NCI-H345 (cell line): ENCODE measurements around the gene ADK.
"Not testable (repeated sequence)": the region's sequence is repeated elsewhere in the genome, so short reads cannot be mapped to it uniquely, and the experiment has no call there.

ENCODE experiments used
- DNase-seq: peaks from one replicate; lab custom pipeline; 2025; lab: John Stamatoyannopoulos, UW

The ADK gene

DNA sequence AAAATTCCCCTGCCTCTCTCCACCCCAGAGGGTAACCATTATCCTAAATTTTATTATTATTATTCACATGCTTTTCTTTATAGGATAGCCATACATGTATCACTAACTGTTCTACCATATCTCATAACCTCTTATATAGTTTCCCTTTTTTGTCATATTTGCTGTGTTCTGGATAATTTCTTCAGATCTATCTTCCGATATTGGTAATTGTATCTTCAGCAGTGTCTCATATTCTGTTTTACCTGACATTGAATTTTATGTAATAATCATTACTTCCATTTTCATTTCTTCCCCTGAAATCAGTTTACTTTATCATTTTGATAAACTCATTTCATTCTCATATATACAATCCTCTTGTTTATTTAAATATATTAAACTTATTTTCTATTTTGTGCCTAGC lies 273.5 kb downstream of the ADK start:
- no peak for DNase-seq

DNA sequence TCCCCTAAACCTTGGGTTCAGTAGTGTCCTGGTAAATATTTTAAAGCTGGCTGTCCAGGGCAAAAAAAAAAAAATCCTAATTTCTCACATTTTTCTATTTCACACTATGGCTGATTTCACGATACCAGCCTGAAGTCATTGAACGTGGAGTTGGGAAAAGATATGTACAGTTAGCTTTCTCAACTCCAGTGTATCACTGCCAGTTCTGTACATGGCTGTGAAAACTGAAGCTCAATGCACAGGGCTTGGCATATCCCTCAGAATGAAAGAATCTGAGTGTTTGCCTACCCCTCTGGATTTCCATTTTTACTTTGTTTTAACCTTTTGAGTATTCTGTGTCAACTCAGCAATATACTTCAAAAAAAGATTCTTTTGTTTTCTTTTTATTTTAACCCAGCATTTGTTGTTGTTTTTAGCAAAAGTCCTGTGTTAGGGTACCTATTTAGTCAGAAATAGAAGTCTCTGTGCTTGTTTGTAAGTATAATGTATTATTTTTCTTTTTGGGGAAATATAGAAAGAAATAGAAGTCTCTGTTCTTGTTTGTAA lies 274.5 kb downstream of the ADK start:
- no peak for DNase-seq

DNA sequence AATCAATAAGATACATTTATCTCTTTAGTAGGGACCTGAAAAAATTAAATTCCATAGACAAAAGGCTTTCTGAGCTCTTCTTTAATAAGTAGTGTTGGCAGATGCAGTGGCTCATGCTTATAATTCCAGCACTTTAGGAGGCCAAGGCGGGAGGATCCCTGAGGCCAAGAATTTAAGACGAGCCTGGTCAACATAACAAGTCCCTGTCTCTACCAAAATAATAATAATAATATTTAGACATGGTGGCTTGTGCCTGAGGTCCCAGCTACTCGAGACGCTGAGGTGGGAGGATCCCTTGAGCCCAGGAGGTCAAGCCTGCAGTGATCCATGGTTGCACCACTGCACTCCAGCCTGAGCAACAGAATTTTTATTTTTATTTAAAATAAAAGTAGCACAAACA lies 280.8 kb downstream of the ADK start:
- DNase-seq, result no peak

DNA sequence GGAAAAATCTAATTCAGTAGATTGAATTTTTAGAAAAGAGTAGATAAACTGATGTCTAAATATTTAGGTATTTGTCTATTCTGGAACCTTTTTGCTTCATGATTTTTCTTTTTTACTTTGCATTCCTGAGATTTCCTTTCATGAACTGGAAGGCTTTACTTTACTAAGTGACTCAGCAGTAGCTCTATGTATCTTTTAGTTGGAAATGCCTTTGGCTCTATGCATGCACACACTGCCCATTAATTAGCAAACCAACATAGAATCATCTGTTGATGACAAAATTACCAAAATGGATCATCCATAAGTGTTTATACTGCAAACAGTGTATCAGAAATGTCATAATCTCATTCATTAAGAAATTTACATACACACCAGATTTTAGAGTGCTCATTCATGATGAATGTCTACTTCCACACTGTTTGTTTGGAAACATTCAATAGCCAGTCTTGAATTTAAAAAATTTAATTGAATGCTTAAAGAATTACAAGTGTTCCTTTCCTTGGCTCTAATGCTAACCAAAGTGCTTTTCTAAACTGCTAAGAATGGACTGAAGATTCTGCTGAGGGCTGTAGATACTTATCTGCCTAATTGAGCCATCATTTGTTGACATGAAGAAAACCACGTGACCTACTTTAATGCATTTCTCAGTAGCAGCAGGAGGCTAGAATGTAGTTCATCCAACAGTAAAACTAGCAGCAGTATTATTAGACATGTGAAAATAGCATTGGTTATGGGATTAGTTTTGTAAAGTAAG lies 282.0 kb downstream of the ADK start:
- no peak for DNase-seq

DNA sequence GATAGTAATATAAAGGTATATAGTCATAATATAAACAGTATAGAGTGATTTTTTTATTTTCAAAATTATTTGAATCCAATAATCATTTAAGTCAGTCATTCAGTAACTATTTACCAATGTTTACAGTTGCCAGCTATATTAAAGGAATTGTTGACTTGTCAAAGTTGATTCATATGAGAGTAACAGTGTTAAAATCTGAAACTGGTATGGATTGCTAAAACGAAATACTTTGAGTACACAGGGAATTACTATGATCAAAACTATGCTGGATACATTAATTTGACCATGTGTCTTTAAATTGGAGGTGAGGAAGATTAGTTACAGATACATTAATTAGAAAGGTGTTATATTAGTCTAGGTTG lies 282.6 kb downstream of the ADK start:
- no peak for DNase-seq

DNA sequence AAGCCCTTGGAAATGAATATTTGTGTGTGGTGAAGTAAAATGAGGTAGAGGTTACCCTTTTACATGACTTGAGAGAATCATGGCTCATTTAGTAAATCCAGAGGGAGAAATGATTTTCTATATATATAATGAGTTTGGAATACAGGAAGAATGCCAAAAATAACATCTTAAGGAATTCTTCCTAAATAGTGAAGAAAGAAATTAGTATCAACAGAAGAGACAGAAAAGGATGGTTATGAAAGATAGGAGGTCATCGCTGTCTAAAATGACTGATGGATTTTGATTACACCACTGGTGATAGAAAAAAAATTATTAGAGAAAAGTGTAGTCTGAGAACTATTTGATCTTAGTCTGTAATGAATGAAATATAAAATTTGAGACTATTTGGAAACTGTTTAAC lies 283.0 kb downstream of the ADK start:
- DNase-seq, result no peak

DNA sequence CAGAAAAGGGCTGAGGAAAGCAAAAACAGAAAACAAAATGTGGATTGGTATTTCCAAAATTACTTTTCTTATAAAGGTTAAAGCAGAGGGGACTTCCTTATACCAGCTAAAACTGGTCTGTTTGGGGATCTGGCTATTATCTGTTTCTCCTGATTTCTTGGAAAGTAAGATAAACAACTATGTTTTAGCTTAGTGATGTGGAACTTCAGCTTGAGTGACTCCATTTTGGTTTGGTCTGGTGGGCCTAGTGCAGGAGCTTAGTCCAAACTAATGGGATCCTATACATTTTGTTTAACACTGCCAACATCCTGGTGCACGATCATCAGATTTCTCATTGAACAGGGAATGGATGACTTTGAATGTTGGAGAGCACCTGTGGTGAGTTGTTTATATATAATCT lies 283.5 kb downstream of the ADK start:
- no peak for DNase-seq

DNA sequence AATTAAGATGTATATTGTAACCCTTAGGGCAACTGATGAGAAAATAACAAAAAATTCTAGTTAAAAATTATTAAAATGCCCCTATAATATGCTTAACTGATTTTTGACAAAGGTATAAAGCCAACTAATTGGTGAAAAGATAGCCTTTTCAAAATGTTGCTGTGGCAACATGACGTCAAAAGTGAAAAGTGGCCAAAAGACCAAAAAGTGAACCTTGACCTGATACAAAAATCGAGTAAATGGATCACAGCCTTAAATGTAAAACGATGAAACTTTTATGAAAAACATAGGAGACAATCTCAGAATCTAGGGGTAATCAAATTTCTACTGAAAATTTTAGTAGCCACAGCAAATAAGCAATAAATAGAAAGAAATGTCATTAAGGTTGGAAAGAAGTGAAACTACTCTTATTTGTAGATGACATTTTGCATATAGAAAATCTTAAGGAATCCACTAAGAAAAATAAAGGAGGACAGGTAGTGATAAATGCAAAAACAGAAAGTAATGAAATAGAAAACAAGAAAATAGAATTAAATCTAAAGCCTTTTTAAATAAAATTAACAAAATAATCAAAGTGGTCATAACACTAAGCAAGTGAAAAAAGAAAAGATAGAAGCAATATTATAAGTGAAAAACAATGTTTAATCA lies 285.6 kb downstream of the ADK start:
- DNase-seq, result no peak

DNA sequence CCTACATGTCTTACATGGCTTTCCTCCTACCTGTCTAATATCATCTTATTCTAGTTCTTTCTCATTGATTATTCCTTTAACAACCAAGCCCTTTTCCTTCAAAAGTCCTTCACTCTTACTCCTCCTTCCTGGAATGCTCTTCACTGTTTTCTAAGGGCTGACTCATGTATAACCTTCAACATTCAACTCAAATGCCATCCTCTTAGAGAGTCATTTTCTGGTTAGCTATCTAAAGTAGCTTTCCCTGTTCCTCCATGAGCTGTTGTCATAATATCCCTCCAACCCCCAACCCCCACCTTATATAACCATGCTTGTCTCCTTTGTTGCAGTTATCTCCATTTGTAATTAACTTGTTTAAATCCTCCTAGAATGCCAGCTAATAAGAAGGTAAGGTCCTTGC lies 286.8 kb downstream of the ADK start:
- no peak for DNase-seq

DNA sequence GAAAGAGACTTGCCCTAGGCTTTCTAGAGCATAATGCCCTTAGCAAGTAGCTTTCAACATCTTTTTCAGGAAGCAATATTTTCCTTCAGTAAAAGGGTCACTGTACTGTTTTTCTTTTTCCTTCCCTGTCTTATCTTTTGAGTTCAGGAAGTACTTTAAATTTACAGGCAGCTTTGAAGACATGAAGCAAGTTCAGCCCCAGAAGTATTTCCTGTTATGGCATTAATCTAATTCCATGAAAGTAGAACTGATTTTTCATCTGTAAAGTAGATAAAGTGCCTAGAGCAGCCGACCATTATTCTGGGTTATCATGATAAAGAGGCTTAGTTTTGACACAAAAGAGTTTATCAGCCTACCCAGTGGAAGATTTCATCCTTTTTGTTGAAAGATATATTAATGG lies 288.2 kb downstream of the ADK start:
- no peak for DNase-seq

DNA sequence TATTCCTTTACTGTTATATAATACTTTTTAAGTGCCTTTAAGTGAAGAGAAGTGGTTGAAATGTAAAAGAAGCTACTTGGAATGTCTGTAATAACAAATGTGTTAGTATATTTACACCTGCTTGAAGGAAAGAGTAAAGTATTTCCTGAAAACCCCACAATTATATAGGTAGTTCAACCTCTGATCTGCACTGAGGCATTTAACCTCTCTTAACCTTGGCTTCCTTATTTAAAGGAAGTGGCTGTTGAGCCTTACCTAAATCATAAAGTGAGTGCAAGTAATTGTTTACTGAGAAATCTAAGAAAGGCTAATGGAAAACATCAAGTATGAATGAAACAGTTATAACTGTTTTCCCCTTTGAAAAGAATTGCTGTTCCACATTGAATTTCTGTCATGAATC lies 294.5 kb downstream of the ADK start:
- no peak for DNase-seq

DNA sequence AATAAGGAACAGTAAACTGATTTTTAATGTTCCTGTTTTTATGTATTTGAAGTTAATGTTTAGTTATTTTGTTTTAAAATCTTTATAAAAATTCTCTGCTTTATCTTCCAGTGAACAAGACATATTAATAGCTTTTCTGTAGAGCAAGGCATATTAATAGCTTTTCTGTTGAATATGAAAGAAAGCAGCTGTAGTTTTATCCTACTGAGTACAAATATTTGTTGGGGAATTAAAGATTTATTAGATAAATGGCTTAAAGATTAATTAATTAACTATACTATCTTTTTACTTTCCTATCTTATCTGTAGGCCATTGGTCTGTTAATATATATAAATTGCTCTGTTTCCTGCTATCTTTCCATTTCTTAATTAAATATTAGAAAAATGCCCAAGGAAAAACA lies 299.6 kb downstream of the ADK start:
- DNase-seq, result no peak

DNA sequence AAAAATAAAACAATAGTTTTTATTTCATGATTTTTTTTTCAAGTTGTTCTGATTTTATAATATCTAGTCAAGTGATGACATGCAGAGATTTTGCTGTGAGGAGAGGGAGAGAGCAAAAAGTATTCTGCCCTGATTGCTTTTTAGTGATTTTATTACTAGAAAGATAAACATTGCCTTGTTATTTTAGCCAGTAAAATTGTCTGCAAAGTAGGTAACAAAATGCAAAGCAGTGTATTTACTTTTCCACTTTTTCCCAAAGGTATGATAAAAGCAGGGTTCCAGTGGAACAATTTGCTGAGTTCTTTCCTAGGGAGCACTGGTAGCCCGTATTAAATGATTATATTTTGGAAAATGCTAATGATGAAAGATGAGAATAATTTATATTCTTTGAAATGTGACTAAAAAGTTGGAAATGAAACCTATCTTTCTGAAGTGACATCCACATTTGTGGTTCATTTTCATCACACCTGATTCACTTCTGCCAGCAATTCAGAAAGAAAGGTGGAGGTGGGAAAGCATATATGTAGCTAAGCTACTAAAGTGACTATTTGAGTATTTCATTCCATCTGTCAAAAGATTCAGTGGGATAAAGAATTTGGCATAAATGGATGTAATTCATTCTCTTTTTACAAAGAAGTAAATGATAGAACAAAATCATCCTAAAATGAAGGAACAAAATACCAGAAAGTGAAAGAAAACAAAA lies 300.3 kb downstream of the ADK start:
- no peak for DNase-seq

DNA sequence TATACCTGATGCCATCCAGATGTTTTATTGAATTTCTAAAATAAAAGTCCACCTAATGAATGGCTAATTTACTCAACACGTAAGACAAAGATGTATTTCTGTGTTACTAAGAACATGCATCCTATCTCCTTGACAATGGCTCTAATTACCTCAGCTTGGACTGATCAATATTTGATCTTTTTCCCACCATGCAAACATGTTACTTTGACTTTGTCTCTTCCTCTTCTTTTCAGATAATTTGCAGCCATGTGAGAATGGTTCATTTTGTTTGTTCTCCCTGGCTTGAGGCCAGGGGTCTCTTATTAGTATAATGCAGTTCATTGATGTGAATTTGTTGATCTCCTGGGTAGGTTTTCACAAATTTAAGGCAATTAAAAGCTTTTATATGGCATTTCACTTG lies 302.1 kb downstream of the ADK start:
- no peak for DNase-seq

DNA sequence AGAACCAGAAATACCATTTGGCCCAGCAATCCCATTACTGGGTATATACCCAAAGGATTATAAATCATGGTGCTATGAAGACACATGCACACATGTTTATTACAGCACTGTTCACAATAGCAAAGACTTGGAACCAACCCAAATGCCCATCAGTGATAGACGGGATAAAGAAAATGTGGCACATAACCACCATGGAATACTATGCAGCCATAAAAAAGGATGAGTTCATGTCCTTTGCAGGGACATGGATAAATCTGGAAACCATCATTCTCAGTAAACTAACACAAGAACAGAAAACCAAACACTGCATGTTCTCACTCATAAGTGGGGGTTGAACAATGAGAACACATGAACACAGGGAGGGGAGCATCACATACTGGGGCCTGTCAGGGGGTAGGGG lies 306.5 kb downstream of the ADK start:
- DNase-seq, result not testable (repeated sequence)

DNA sequence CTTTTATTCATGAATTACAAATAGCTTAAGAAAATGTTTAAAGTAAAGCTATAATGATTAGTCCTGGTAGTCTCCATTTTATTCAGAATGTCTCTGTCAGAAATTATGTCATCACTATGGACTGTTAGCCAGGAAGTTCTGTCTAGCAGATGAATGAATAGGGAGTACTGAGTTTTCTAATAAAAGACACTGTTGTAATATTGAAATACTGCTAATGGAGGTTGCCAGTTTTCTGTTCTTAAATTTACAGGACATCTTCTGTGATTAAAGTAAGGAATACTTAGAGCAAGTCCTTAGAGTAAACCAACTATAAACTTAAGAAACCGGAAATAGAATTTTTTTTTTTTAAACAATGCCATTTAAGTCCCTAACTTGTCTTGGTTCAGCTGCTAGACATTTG lies 309.8 kb downstream of the ADK start:
- no peak for DNase-seq

DNA sequence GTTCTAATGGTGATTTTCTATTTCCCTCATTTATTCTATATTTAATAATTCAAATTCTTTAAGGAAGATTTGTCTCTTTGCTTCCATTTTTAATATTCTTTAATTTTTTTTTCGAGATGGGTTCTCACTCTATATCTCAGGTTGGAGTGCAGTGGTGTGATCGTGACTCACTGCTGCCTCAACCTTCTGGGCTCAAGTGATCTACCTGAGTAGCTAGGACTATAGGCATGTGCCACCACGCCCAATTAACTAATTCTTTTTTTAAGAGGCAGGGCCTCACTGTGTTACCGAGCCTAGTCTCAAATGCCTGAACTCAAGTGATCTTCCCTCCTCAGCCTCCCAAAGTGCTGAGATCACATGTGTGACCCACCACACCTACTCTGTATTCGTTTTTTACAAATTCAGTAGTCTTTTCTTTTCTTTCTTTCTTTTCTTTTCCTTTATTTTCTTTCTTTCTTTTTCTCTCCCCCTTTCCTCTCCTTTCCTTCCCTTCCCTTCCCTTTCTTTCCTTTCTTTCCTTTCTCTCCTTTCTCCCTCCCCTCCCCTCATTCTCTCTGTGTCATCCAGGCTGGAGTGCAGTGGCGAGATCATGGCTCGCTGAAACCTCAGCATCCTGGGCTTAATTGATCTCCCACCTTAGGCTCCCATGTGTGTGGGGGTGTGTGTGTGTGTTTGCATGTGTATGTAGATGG lies 323.1 kb downstream of the ADK start:
- DNase-seq, result no peak

DNA sequence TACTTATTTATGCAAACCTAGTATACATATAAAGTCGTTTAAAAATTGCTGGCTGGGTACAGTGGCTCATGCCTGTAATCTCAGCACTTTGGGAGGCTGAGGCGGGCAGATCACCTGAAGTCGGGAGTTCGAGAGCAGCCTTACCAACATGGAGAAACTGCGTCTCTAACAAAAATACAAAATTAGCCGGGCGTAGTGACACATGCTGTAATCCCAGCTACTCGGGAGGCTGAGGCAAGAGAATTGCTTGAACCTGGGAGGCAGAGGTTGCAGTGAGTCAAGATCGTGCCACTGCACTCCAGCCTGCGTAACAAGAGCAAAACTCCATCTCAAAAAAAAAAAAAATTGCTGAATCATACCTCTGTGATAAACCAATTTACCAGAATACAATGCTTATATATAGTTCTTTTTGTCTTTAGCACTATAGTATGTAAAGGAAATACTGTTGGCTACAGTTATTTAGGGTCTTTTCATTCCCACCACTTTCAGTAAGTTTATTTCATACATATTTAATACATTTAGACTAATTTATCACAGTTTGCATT lies 325.2 kb downstream of the ADK start:
- not testable (repeated sequence) for DNase-seq

DNA sequence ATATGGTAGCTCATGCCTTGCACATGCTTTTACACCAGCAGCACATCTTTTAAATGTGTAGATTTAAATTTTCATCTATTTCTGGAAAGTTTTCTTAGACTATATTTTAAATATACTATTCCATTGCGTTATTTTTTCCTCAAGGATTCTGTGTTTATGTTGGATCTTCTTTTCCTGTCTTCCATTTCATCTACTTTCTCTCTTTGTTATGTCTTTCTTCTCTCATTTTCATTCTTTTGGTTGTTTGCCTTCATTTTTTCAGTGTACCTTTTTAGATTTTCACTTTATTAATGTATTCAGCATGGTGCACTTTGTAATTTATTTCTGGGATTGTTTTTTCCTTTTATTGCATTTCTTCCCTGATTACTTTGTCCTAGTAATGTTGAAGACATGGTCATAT lies 329.8 kb downstream of the ADK start:
- no peak for DNase-seq

DNA sequence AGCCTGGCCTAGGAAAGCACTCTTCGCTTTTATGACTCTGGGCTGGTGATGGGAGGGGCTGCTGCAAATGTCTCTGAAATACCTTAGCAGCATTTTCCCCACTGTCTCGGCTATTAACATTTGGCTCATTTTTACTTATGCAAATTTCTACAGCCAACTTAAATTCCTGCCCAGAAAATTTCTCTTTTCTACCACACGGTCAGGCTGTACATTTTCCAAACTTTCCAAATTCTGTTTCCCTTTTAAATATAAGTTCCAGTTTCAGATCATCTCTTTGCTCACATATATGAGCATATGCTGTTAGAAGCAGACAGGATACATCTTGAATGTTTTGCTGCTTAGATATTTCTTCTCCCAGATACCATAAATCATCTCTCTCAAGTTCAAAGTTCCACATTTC lies 332.3 kb downstream of the ADK start:
- no peak for DNase-seq

DNA sequence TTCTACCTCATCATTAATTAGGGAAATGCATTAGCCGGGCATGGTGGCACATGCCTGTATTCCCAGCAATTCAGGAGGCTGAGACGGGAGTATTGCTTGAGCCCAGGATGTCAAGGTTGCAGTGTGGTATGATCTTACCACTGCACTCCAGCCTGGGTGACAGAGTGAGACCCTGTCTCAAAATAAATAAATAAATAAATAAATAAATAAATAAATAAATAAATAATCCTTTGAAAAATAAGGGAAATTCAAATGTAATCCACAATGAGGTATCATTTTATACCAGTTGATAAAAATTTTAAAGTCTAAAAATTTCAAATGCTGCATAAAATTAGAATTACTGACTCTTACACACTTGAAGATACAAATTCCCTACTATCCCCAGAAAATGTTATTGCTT lies 334.3 kb downstream of the ADK start:
- no peak for DNase-seq

DNA sequence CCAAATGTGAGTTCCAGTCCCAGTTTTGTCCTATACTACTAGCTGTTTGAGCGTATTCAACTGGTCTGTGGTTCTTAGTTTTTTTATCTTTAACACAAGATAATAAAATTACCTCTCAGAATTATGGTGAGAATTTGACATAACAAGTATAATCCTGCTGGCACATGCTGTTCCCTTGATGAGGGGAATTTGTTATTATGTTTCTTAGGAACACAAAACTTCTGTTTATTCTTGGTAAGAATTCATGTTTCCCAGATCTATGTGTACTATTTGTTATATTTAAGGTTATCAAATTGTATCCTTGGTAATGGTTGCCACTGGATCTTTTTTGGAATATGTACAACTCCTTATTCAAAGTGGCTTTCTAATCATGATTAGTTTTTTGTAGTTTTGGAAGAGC lies 335.6 kb downstream of the ADK start:
- no peak for DNase-seq
